IPS-NIHi11 (cell line): ENCODE data around the gene WIZ.

Experiments
- DNase-seq: peaks from one replicate; pipeline ENCODE4 v3.0.0; 2012; ENCODE audit warnings: mixed read lengths, low spot score

Gene WIZ

DNA sequence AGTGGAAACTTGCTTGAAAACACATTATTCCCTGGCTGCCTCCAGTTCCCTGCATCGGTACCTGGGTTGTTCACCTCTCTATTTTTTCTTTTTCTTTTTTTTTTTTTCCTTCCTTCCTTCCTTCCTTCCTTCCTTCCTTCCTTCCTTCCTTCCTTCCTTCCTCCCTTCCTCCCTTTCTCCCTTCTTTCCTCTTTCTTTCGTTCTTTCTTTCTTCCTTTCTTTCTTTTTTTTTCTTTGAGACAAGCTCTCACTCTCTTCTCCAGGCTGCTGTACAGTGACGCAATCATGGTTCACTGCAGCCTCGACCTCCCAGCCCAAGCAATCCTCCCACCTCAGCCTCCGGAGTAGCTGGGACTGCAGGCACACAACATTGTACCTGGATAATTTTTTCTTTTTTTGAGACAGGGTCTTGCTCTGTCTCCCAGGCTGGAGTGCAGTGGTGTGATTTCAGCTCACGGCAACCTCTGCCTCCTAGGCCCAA lies 18.0 kb upstream of the WIZ start:
- DNase-seq: no peak

DNA sequence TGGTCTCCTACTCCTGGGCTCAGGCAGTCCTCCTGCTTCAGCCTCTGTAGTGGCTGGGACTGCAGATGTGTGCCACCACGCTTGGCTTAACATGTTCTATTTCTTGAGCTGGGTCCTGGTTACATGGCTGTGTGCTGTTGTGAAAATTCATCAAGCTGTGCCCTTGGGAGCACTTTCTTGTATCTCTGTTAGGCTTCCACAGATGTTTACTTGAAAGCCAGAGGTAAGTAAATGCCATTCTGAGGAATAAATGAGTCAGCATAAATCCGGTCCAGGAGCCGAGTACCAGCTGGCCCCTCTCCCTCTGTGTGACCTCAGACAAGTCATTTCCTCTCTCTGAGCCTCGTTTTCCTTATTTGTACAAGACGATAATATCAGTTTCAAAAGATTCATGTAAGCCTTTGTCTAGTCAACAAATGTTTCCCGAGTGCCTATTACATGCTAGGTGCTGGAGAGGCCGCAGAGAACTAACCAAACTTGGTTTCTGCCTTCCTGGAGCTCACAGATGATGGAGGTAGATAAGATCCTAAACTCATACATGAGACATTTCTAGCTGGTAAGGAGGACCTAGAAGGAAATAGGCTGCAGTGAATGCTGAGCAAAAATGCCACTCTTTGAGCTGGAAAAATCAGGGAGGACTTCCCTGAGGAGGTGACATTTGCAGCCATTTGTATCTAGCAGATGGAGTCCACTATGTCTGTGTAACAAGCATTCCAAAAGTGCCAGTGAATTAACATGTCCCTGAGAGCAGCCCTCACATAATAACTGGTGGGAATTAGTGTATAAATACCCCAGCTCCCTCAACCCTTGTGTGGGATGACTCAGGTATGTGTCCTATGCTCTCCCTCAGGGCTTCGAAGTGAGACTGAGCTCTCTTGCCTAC lies 17.3 kb upstream of the WIZ start:
- DNase-seq: no peak

DNA sequence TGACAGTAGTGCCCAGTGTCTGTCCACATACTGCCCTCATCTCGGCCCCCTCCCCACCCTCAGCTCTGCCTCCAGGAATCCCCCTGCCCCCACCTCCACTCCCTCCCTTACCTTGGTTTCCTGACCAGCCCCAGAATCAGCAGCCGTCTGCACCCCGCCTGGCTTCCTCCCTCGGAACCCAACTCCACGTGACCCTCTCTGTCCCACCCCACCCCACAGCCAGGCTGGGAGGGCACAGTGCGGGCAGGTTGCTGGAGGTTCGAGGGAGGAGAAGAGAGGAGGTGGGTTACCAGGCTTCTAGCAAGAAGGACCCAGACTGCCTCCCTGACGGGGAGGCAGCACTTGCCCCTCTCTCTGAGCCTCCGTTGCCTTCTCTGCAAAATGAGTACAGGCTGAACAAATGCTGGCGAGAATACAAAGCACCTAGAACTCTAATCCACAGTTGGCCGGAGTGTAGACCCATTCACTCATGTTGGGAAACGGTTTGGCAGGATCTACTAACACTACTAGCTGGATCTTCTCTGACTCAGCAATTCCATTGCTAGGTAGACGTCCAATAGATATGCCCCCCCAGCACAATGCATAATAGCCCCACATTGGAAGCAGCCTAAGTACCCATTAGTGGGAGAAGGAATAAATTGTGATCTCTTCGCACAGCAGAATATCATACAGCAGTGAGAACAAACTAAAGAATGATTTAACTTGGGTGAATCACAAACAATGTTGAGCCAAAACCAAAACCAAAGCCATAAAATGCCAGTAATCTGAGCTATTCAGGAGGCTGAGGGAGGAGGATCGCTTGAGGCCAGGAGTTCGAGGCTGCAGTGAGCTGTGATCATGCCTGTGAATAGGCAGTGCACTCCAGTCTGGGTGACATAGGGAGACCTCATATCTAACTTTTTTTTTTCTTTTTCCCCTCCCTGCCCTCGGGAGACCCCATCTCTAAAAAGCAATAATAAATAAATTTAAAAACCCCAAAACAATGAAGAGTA lies 14.9 kb upstream of the WIZ start, which contains the start of gene RASAL3:
Gene RASAL3, minus strand, starts transcription at position 151 of the 992 bp plus-strand sequence. CDS start 186 bp downstream, outside the sequence.
- no peak for DNase-seq

DNA sequence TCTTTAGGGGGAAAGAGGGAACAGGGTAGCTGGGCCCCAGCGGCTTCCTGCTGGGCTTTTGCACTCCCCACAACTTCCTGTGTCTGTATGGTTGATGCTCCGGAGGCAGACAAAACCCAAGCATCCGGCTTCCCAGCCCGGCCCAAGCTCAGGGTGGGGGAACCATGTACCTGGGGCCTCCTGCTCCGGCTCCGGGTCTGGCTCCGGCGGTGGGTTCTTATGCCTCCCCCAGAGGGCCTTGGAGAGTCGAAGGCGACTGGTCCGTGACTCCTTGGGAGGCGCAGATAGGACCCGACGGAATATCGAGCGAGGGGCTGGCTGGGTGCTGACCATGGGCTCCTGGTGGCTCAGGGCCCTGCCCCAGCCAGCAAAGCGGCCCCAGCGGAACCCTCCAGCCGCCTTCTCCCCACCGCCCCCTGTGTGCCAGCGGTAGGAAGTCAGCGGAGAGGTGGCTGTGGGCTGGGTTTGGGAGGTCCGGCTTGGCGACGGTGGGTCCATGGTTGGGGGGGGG lies 14.2 kb upstream of the WIZ start:
- DNase-seq: no peak

DNA sequence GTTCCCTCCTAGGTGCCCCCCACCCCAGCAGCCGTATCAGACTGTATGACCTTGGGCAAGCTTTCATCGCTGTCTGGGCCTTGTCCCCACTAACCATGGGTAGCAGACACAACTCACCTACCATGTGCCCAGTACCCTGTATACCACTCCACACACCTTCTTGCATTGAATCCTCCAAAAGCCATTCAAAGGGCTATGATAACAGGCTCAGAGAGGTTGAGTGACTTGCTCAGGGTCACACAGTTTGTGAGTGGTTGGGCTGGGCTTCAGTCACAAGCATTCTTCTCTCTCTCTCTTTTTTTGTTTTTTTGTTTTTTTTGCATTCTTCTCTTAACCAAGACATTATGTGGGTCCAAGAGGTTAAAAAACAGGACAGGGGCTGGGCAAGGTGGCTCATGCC lies 11.9 kb upstream of the WIZ start:
- DNase-seq: no peak

DNA sequence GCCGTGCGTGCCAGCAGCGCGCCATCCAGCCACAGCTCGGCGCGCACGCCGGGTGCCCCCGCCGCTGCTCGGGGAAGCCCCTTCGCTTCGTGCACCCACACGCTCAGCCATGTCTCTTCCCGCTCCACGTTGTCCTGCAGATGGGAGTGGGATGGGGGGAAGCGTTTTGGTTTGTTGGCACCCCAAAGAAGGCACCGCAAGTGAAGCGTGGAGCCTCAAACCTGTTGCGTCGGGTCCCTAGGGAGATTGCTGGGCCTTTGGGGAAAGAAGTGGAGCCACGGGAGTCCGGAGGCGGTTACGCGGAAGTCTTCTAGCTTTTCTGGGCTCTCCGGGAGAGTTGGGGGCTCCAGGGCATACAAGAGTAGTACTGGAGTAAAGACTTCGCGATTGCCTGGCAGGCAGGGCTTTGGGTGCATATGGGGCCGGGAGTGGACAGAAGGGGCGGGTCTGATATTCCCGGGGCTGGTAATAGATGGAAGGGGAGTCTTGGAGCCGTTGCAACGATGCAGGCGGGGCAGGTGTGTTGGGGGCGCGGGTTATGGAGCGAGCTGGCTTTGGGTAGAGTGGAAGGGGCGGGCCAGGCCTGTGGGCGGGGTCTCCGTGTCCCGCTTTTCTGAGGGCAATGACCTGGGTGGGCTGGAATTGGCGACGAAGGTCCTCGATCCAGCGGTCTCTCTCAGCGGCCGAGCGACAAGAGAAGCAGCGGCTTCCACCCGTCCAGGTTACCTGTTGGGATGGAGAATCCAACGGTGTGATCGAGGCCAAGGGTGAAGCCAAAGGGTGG lies 8.1 kb upstream of the WIZ start:
- DNase-seq: no peak

DNA sequence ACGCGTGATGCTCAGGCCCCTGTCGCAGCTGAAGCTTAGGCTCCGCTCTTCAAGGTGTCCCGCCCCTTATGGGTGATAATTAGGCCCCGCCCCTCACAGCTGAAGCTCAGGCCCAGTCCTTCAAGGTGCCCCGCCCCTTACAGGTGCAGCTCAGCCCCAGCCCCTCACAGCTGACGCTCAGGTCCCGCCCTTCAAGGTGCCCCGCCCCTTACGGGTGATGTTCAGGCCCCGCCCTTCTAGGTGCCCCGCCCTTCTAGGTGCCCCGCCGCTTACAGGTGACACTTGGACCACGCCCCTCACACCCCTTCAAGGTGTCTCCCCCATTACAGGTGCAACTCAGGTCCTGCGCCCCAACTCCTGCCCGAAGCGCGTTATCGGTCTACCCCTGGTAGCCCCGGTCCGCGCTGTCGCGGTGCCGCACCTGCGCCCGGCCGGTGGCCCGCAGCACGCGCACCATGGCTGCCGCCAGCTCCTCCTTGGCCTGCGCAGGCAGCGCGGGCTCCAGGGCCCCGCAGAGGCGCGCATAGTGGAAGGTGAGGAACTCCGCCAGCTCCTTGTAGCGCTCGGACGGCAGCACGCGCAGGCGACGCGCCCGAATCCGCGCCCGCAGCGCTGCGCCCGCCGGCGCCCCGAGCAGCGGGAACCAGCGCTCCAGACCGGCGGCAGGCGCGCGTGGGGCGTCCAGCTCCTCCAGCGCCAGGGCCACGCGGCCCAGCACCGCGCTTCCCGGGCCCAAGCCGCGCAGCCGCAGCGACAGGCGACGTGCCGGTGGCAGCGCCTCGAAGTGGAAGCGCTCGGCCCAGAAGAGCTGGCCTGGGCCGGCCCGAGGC lies 7.3 kb upstream of the WIZ start:
- DNase-seq: peak; percentile 90

DNA sequence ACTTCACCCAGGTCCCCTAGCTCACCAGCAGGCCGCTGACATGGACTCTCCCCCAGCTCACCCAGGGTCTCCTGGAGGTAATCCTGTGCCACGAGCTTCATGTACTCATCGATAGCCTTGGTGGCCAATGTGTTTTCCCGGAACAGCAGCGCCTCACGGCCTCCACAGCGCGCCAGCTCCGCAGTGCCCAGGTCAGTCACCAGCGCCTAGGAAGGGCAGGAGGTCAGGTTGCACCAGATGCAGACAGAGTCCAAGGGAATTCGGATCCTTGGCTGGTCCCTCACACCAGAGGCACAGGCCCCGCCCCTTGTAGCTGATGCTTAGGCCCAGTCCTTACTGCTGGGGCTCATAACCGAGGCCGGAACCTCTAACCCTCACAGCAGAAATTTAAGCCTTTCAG lies 6.7 kb upstream of the WIZ start:
- no peak for DNase-seq

DNA sequence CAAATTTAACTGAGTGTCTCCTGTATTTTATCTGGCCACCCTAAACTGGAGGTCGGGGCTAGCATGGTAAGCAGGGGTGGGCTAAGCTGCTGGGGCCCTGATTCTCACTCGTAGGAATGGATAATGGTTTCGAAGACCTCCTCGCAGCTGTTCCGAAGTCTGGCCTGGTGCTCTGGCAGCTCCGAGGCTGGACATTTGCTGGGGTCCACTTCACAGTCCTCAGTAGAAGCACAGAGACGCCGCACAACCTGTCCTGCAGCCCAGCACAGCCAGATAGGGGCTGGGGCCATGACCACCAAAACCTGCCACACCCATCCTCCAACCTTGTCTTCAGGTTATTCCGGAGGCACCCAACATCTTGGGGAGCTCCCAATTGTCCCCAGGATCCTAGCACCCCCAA lies 6.2 kb upstream of the WIZ start:
- no peak for DNase-seq

DNA sequence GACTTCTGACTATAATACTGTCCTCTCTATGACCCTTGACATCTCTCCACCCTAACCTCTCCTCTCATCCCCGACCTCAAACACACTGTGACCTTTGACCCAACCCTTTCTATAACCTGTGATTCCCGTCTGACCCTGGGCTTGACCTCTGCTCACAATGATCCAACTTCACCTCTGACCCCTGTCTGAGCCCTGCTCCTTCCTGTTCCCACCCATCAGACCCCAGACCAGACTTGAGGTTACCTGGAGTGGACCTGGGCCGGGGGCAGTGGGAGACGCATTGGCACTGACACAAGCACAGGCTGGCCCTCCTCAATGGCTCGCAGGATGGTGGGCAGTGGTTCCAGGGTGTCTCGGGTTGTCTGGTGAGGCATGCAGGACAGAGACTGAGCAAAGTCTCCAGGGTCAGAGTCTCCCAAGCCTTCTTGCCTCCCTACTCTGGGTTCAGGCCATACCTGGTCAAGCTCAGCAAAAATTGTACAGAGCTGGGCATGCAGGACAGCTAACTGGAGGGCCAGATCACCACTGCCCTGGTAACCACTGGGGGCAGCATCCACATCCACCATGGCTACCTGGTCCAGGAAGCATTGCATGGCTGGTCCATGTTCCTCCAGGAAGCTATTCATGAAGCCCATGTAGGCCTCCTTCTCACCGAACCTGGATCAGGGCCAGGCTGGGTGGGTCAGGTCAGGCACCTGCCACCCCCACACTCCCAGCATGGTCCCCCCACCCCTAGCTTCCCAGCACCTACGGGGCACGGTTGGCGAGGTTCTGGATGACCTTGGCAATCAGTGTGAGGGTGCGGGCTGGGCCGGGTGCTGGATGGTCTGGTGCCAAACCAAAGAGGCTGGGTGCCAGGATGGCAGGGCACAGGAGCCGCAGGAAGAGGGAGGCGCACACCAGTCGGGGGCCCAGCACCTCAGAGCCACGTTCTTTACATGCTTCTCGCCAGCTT lies 4.4 kb upstream of the WIZ start:
- DNase-seq: no peak

DNA sequence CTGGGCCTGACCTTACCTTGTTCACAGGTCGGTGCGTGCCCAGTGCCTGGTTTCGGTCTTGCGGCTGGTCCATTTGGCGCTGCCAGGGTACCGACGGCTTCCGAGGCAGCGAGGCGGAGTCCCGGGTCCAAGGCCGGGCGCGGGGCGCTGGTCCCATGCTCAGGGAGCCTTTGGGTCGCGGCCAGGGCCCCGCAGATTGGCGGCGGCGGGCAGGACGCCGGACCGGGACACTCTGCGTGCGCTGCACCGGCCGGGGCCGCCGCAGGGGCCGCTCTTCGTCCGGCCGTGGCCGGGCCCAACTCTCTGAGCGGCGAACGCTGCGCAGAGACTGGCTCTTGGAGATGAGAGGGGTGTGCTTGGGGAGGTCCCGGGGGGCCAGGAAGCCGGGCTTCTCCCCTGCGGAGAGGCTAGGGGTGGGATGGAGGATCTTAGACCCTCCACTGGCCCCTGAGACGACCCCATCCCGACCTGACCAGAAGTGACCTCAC lies 3.4 kb upstream of the WIZ start:
- DNase-seq: peak; percentile 61

DNA sequence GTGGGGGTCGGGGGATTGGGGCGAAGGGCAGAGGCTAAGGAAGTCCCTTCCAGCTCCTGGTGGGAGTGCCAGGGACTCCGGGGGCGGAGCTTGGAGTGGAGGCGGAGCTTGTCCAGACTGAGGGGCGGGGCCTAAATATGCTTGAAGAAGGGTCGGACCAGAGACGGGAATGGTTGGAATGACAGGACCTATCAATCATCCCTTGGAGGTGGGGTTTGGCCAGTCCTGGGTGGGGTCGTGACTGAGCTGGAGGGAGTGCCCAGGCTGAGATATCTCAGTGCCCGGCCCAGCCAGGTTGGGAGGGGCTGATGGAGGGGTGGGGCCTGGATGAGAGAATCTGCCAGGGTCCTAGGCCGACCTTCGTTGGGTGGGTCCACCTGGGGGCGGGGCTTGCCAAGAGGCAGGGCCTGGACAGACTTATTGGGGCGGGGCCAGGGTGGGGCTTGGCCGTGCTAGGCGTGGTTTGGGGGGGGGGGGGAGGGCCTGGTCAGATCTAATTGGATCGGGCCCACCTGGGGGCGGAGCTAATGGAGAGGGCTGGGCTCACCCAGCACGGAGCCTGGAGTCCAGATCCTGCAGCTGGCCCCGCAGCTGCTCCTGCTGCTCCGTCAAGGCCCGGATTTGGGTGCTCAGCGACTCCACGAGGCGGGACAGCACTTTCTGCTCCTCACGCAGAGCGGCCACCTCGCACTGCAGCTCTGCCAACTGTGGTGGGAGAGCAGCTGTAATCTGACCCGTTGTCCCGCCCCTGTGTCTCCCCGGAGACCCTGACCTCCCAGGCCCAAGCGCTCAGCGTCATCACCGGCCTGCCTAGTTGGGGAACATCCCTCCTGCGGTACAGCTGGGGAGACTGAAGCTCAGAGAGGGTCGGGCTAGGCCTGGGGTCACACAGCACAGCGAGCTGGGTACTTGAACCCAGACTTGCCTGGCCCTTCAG lies 2.6 kb upstream of the WIZ start:
- peak; percentile 94 for DNase-seq

DNA sequence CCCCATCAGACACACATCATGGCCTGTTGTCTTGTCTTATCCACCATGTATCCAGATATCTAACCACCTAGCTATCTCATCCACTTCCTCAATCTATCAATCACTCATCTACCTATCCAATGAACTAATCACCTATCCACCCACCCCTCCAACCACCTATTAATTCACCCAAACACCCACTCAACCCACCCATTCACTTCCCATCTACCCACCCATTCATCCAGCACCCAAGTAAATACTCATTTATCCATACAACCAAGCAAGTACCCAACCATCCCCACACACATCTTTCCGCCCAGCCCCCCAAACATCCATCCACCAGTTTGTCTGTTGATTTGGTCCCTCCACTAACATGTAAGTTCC lies 753 bp upstream of the WIZ start:
- DNase-seq: no peak

DNA sequence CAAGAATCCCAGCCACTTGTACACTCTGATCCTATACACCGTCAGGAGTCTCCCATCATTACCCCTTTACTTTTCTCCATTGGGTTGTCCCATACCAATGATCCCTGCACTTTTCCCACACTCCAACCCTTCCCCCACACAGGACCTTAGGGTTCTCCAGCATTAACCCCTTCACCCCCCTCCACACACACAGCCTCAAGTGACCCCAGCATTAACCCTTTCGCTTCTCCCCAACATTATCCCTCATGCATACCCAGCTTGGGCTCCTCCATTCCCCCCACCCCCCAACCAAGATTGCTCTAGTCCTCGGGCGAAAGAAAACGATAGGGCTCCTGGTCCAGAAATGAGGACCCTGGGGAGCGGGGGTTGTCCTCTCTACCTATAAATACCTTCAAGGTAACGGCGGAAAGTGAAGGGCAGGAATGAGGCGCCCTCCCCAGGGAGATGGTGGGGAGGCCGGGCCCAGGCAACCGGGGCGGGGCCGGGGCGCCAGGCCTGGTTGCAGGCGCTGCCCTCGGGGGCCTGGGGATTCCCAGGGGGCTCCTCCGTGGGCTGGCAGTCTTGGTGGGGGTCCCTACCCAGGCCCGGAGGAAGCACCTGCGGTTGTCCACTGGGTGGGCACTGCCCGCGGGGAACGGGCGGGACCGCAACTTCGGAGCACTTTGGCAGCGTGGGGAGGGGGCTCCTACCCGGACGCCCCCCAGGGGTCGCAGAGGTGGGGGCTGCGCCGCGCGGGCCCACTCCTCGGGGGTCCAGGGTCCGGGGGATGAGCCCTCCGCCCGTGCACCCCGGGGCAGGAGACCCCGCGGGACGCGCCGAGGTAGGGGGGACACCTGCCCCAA lies 757 bp downstream of the WIZ start:
- DNase-seq: peak; percentile 49

DNA sequence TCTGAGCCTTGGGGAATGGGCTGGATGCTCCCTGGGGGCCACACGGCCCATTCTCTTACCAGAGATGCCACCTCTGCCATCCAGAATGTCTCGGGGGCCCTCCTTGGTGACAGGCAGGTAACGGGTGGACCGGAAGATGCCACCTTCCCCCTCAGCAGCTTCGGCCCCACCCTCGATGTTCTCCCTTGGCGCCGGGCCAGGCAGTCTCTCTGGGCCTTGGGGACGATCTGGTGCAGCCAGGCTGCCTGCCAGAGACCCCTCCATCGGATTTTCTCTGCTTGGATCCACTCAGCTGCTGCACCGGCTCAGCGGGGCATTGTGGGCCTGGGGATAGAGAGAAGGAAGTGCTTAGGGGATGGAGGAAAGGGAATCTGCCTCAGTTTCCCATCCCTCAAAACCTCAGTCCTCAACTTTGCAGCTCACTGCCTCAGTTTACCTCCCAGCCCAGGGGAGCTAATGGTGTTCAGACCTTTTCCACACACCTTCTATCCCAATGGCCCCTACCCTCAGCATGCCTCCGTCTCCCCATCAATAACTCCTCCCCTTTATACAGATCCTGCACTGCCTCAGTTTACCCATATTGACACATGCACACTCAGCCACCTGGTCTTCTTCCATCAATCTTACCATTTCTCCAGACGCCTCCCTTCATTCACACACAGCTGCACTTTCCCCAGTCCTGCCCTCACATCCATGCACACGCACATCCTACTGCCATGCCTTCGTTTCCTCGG lies 1.5 kb downstream of the WIZ start:
- DNase-seq: no peak

DNA sequence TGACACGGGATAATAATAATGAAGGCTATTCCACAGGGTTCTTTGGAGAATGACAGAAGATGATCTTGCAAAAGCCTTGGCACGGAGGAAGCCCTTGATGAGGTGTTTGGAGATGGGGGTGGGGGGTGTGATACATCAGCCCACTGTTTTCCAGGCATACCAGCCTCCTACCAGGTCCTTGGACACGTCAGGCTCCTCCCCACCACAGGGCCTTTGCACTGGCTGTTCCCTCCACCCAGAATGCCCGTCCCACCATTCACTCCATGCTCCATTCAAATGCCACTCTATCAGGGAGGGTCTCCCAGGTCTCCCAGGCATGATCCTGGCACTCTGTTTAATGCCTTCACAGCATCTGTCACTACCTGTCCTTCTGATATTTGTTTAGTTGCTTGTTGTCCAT lies 2.7 kb downstream of the WIZ start:
- no peak for DNase-seq
